HepG2 (cell line): ENCODE results near the gene RTN4RL2. TPM values are rescaled to one million over a fixed set of nuclear protein-coding genes. Genes with fewer than 3 reads are reported as not detected.

Experiments
- ARNT2 ChIP-seq: sonication (generic); formaldehyde crosslinking; IDR thresholded peaks from 2 replicates; pipeline ENCODE4 v1.8.0; 2022; ENCODE audit warnings: mild to moderate bottlenecking, low read depth, missing genetic modification reagents, moderate library complexity
- BCL3 ChIP-seq: sonication (generic); formaldehyde crosslinking; IDR thresholded peaks from 2 replicates; pipeline ENCODE4 v1.5.1; 2020; ENCODE audit warnings: mild to moderate bottlenecking, missing genetic modification reagents, moderate library complexity
- ERF ChIP-seq: IDR thresholded peaks from 2 replicates; pipeline ENCODE4 v1.6.1; 2018; ENCODE audit warnings: missing biosample characterization, missing genetic modification reagents
- MYPOP ChIP-seq: sonication (generic); formaldehyde crosslinking; IDR thresholded peaks from 2 replicates; pipeline ENCODE4 v1.8.1; 2023; ENCODE audit warnings: mild to moderate bottlenecking, moderate library complexity, missing genetic modification reagents
- ONECUT2 ChIP-seq: sonication (generic); formaldehyde crosslinking; IDR thresholded peaks from 2 replicates; pipeline ENCODE4 v1.4.0; 2020; ENCODE audit warnings: missing genetic modification reagents
- PHF20 ChIP-seq: sonication (generic); formaldehyde crosslinking; IDR thresholded peaks from 2 replicates; pipeline ENCODE4 v1.5.0; 2020; ENCODE audit warnings: mild to moderate bottlenecking, missing genetic modification reagents
- RXRA ChIP-seq: sonication (generic); formaldehyde crosslinking; IDR thresholded peaks from 2 replicates; pipeline ENCODE4 v1.5.1; 2020; ENCODE audit warnings: missing genetic modification reagents
- SOX6 ChIP-seq, 2 experiments: fragments of 450-650 bp in 1 of 2; sonication (generic) in 1 of 2; formaldehyde crosslinking in 1 of 2; IDR thresholded peaks; 2 replicates each; pipeline versions ENCODE4 v1.4.0 to v1.6.1; 2017 to 2020; ENCODE audit warnings: antibody characterized with exemption in 1 of 2, mild to moderate bottlenecking in 1 of 2, missing genetic modification reagents in 1 of 2
- SP4 ChIP-seq: sonication (generic); formaldehyde crosslinking; IDR thresholded peaks from 2 replicates; pipeline ENCODE4 v1.8.1; 2023; ENCODE audit warnings: mild to moderate bottlenecking, missing genetic modification reagents
- TAF15 ChIP-seq: fragments of 200-400 bp; formaldehyde crosslinking; IDR thresholded peaks from one replicate; pipeline ENCODE4 v1.6.1; 2018; ENCODE audit warnings: mild to moderate bottlenecking, low read depth, low read length; ENCODE audit not compliant: poor library complexity, severe bottlenecking
- ZNF83 ChIP-seq: sonication (generic); formaldehyde crosslinking; IDR thresholded peaks from 2 replicates; pipeline ENCODE4 v1.4.0; 2020; ENCODE audit warnings: missing genetic modification reagents, mild to moderate bottlenecking, borderline replicate concordance
- ZNF879 ChIP-seq: sonication (generic); formaldehyde crosslinking; IDR thresholded peaks from 2 replicates; pipeline ENCODE4 v1.8.1; 2023; ENCODE audit warnings: missing genetic modification reagents
- ZSCAN20 ChIP-seq: sonication (generic); formaldehyde crosslinking; IDR thresholded peaks from 2 replicates; pipeline ENCODE4 v1.4.0; 2020; ENCODE audit warnings: missing genetic modification reagents, mild to moderate bottlenecking, borderline replicate concordance
- ZSCAN5A ChIP-seq: sonication (generic); formaldehyde crosslinking; IDR thresholded peaks from 2 replicates; pipeline ENCODE4 v1.8.0; 2022; ENCODE audit warnings: mild to moderate bottlenecking, missing genetic modification reagents, borderline replicate concordance
- polyA plus RNA-seq, 8 experiments: library from polyadenylated mRNA; depleted of rRNA in 3 of 8; stranded (reverse) in 7 of 8; unstranded in 1 of 8; fragments of >200 nt; fragmentation: Illumina TruSeq in 4 of 8; extraction: Trizol in 4 of 8; gene quantifications; 2 replicates each; pipeline versions ENCODE4 v1.2.1 to v1.2.3, GENCODE V29; 2011 to 2016; ENCODE audit warnings: low read depth in 4 of 8, missing spikeins in 1 of 8, mixed read lengths in 1 of 8; ENCODE audit not compliant: insufficient read depth in 1 of 8
- total RNA-seq, 5 experiments: library from RNA; depleted of rRNA; stranded (reverse); fragments of >200 nt; fragmentation: Illumina TruSeq; extraction: Trizol; gene quantifications; 2 replicates each; pipeline ENCODE4 v1.2.3, GENCODE V29; 2016; ENCODE audit warnings: low read depth in 1 of 5
- TF ChIP-seq, protein P1 (sequence below): sonication (generic); formaldehyde crosslinking; IDR thresholded peaks from 2 replicates; pipeline ENCODE4 v1.5.1; 2020; ENCODE audit warnings: missing genetic modification reagents, mild to moderate bottlenecking, borderline replicate concordance
- TF ChIP-seq, protein P2 (sequence below): sonication (generic); formaldehyde crosslinking; IDR thresholded peaks from 2 replicates; pipeline ENCODE4 v1.8.1; 2023; ENCODE audit warnings: mild to moderate bottlenecking, missing genetic modification reagents
- TF ChIP-seq, protein P3 (sequence below): sonication (generic); formaldehyde crosslinking; IDR thresholded peaks from 2 replicates; pipeline ENCODE4 v1.4.0; 2020; ENCODE audit warnings: mild to moderate bottlenecking, missing genetic modification reagents

The RTN4RL2 gene
- total and polyA plus RNA-seq, 2 of the 13 experiments (the other 11 are each of a cell fraction or from before 2014, with no cell fraction given) = 1.3 to 4.3 TPM

DNA sequence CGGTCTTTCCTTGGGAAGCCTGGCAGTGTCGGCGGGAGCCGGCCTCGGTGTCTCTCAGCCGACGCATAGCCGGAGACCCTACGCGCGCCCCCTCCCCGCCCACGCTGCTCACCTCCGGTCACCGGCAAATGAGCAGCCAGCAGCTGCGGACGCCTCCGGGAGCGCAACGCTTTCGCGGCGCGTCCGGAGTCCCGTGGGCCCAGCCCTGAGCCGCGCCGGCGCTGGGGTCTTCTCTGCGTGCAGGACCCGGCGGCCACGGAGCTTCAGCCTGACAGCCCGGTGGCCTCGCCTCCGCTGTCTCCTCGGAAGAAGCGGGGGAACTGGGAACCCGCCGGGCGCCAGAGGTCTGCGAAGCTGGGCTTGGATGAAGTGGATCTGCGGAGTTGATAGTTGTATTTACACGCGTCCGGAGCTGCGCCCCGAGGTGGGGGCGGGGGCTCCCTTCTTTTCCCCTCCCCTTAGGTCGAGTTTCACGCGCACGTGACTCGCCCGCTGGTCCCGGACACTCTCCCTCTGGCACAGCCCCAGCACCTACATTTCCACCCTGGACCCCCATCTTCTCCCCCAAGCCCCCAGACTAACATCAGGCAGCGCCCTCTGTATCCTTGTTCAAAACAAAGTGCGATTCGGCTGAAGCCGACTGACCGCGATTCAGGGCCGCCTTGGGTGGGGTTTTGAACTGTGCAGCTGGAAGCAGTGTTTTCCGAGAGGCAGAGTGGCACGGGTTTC, 55.2 kb downstream of the RTN4RL2 start, which contains the start of gene SLC43A1 (continued):
- TF ChIP-seq BCL3 (CRISPR knock-in tag) = no peak
- TF ChIP-seq ONECUT2 = no peak
- TF ChIP-seq ZSCAN20 (CRISPR knock-in tag) = no peak
- no peak for TF ChIP-seq RXRA
- no peak for TF ChIP-seq ZNF879
- TF ChIP-seq, protein P1, sequence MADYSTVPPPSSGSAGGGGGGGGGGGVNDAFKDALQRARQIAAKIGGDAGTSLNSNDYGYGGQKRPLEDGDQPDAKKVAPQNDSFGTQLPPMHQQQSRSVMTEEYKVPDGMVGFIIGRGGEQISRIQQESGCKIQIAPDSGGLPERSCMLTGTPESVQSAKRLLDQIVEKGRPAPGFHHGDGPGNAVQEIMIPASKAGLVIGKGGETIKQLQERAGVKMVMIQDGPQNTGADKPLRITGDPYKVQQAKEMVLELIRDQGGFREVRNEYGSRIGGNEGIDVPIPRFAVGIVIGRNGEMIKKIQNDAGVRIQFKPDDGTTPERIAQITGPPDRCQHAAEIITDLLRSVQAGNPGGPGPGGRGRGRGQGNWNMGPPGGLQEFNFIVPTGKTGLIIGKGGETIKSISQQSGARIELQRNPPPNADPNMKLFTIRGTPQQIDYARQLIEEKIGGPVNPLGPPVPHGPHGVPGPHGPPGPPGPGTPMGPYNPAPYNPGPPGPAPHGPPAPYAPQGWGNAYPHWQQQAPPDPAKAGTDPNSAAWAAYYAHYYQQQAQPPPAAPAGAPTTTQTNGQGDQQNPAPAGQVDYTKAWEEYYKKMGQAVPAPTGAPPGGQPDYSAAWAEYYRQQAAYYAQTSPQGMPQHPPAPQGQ = no peak
- TF ChIP-seq ZNF83 = no peak
- no peak; the same call in 1 of the 2 replicates for TF ChIP-seq SP4
- no peak; the same call in 1 of the 2 replicates for TF ChIP-seq ARNT2 (CRISPR knock-in tag)
- TF ChIP-seq, protein P2, sequence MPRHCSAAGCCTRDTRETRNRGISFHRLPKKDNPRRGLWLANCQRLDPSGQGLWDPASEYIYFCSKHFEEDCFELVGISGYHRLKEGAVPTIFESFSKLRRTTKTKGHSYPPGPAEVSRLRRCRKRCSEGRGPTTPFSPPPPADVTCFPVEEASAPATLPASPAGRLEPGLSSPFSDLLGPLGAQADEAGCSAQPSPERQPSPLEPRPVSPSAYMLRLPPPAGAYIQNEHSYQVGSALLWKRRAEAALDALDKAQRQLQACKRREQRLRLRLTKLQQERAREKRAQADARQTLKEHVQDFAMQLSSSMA (CRISPR knock-in tag) = no peak
- no peak for TF ChIP-seq TAF15
- TF ChIP-seq ZSCAN5A (CRISPR knock-in tag) = no peak
- no peak for TF ChIP-seq PHF20 (CRISPR knock-in tag)
- TF ChIP-seq SOX6 (IDR thresholded peaks at IDR 0.05) = no peak
- peak; percentile 74; the same call in 1 of the 2 replicates for TF ChIP-seq SOX6 (CRISPR knock-in tag; IDR thresholded peaks at IDR 0.05)
- TF ChIP-seq ERF (CRISPR knock-in tag) = no peak
- TF ChIP-seq, protein P3, sequence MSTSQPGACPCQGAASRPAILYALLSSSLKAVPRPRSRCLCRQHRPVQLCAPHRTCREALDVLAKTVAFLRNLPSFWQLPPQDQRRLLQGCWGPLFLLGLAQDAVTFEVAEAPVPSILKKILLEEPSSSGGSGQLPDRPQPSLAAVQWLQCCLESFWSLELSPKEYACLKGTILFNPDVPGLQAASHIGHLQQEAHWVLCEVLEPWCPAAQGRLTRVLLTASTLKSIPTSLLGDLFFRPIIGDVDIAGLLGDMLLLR = peak; percentile 89
- no peak for TF ChIP-seq MYPOP (CRISPR knock-in tag)
